ENCODE measurements around the gene ANOS1.

The ANOS1 gene

DNA sequence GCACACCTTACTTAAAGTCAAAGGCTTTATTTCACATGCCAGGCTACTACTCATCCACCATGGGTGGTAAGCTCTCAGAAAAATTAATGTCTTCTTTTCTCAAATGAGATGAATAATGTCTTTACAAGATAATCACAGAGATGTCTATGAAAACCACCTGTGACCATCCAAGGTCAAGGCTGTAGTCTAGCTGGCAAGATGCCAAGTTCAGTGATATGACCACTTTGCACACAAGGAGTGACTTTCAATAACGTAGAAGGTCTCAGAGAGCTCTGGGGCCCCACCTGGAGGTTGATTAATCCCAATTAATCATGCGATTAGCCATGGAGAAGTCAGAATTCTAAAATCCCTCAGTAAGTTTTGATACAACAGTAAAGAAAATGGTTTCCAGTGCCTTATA is 20.5 kb downstream of the ANOS1 start:
- no peak for DNase-seq

GRCh38 chrX:8704184-8704583 is 27.8 kb downstream of the ANOS1 start:
- DNase-seq, result no peak

GRCh38 chrX:8692871-8693270 is 39.1 kb downstream of the ANOS1 start:
- DNase-seq, result no peak

- DNase-seq, result no peak
Measured at GRCh38 chrX:8689473-8689872, 42.5 kb downstream of the ANOS1 start.

- DNase-seq, result no peak
Measured at GRCh38 chrX:8688776-8689175, 43.2 kb downstream of the ANOS1 start.

- no peak for DNase-seq
Measured at GRCh38 chrX:8684201-8684965, 47.6 kb downstream of the ANOS1 start.

- DNase-seq, result no peak
Measured at GRCh38 chrX:8683687-8684086, 48.2 kb downstream of the ANOS1 start.

DNA sequence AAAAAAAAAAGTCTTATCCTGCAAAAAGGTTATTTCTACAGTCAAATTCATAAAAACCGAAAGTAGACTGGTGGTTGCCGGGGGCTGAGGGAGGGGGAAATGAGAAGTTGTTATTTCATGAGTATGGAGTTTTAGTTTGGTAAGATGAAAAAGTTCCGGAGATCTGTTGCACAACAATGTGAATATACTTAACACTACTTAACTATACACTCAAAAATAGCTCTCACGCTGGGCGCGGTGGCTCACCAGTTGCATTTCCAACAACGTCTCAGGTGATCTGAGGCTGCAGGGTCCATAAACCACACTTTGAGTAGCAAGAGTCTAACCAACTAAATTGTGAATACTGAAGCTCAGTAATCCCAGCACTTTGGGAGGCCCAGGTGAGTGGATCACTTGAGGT is 52.4 kb downstream of the ANOS1 start:
- no peak for DNase-seq

- DNase-seq, result no peak
Measured at GRCh38 chrX:8675006-8675630, 56.8 kb downstream of the ANOS1 start.

GRCh38 chrX:8673201-8673600 is 58.7 kb downstream of the ANOS1 start:
- no peak for DNase-seq

DNA sequence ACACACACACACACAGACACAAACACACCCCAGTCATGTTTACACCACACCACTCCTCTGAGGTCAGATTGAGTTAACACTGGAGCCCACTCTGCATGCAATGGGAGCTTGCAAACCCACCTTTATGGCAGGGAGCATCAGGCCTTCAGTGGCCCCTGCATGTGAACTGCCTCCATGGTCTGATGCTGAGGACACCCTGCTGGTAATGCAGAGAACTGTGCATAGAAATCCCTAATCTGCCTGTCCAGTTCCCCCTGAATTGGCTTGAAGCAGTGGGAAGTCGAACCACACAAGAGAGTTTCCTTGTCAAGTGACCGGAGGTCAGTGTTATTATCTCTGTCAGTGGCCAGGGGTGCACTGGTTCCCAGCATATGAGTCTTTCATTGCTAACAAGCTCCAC is 59.8 kb downstream of the ANOS1 start:
- no peak for DNase-seq

- DNase-seq, result no peak
Measured at GRCh38 chrX:8668813-8669212, 63.1 kb downstream of the ANOS1 start.

DNA sequence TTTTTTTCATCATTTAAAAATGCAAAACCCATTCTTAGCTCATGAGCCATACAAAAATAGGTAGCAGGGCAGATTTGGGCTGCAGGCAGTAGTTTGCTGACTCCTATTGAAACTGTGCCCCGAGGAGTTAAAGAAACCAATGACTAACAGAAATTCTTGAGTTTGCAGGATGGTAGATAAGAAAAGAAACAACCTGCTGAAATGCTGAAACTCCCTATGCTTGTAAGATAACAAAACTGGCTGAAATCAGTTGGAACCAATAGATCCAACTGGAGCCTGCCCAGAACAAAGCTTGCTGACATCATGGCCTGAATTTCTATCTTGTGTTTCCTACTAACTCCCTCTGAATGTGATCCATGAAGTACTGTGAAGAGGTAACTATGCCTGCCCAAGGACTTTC is 68.6 kb downstream of the ANOS1 start:
- DNase-seq, result no peak

- no peak for DNase-seq
Measured at GRCh38 chrX:8657883-8658282, 74.1 kb downstream of the ANOS1 start.

DNA sequence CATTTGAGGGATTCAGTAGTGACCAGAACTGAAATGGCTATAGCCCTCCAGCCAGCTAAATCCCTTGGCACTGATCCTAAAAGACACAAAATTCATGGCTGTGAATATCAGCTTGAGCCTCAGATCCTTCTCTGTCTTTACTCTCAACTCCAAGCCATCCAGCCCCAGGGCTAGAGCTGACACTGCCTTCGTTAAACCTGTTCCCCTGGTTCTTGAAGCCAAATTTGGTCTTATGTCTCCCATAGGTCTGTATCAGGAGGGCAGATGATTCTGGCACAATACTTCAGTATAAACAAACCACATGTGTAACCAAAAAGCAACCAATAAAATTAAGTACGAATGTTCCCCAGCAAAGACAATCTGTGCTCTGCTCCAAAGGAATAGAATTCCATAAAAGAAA is 78.0 kb downstream of the ANOS1 start:
- no peak for DNase-seq

DNA sequence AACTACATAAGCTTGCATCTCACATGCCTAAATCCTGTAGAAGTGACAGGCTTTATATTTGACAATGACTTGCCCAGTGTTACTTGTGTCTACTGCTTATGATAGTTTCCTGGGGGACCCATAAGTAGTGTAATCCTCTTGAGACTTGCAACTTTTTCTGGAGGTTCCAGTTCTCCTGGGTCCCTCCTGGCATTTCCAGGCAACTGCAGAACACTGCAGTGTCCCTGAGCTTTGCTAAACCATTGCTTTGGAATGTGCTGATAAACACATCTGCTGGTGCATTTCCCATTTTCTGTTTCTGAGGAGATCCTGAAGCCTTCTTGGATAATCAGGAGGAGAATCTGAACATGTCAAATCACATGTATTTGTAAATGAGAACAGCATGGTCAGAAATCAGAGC is 82.0 kb downstream of the ANOS1 start:
- DNase-seq, result no peak

DNA sequence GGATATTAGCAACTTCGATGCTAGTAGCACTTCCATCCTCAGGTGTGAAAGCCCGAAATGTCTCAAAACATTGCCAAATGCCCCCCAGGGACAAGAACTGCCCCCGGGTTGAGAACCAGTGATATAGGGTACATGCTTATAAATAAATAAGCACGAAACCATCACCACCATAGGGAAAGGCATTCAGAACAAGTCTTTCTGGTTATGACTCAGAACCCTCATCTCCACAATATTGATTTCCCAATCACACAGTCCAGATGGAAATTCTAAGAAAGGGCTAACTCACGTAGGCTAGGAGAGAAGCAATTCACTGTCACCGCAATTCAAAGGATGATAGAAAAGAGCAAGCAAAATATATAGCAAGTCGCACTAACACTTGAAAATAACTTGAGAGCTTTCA is 84.8 kb downstream of the ANOS1 start:
- DNase-seq, result no peak

- DNase-seq, result no peak
Measured at GRCh38 chrX:8639949-8640475, 91.9 kb downstream of the ANOS1 start.

DNA sequence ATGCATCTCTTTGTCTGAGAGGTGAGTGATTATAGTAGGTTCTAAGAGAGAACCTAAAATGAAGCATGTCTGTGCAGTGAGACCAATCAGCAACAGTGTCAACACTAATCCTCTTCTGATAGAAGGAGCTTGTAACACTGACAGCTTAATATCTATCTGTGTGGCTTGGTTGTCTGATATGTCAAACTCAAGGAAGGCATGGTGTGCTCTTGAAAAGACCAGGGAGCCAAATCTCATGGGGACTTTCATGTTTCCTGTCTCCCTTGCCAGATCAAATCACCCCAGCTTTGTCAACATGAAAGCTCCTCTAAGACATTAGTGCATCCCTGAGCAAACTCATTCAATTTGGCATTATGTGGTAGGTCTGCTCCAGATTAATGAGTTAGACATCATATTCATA is 95.4 kb downstream of the ANOS1 start:
- DNase-seq, result no peak

DNA sequence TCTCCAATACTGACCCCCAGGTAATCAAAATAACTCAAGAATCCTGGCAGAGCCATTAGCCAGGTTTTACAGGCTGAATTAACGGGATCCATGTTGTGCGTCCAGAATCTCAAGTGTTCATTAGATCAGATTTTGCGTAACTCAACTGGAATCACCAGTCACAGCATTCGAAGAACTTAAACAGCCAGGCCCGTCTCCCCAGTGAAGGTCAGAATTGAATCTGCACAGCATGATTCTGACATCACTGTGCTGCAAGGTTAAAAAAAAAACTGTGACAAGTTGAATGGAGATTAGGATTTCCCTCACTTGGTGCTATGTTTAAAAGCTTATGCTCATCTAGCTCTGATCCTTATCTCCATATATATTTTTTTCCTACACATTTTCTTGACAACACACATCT is 96.1 kb downstream of the ANOS1 start:
- no peak for DNase-seq

DNA sequence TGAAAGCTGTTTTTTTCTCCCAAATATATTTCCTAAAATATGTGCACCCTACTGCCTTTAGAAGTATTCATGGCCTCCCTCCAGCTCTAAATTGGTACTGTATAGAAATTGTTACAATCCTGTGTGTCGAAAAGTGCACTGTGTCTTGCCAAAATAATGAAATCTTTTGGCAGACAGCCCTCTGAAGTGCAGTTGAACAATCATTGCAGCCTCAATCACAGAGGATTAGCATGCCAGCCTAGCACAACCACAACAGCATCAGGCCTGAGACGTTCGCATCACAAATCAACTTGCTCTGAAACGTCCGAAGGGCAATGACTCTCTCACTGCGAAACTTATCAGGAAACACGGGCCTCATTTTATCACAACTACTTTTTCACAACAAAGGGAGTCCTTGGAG is 99.0 kb downstream of the ANOS1 start:
- DNase-seq, result no peak

DNA sequence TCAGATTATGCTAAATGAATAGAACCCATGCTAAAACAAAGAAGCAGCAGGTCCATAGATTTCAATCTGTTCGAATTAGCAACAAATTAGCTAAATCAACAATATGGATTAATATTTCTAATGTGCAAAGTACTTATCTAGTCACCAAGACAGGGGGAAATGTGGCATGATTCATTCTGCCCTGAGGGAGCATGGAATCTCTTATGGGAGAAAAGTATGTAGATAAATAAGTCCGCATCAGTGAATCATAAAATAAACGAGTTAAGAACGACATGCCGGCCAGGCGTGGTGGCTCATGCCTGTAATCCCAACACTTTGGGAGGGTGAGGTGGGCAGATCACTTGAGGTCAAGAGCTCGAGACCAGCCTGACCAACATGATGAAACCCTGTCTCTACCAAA is 102.1 kb downstream of the ANOS1 start:
- DNase-seq, result no peak

- DNase-seq, result no peak
Measured at GRCh38 chrX:8627796-8628195, 104.1 kb downstream of the ANOS1 start.

GRCh38 chrX:8607326-8607725 is 124.6 kb downstream of the ANOS1 start:
- DNase-seq, result no peak

GRCh38 chrX:8604131-8604530 is 127.8 kb downstream of the ANOS1 start:
- no peak for DNase-seq

Data from activated CD4-positive, CD25-positive, alpha-beta regulatory T cell (primary cell).